Ishikawa (cell line): ENCODE results near the gene PLD6.

Experiments used
- TCF12 ChIP-seq: IDR thresholded peaks from 2 replicates; pipeline ENCODE4 v1.6.1; 2012; ENCODE audit warnings: low read depth
- TF ChIP-seq, protein P1 (sequence below): IDR thresholded peaks from 2 replicates; pipeline ENCODE4 v1.6.1; 2012

- TF ChIP-seq, protein P1, sequence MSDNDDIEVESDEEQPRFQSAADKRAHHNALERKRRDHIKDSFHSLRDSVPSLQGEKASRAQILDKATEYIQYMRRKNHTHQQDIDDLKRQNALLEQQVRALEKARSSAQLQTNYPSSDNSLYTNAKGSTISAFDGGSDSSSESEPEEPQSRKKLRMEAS = no peak
- no peak for TF ChIP-seq TCF12
Measured at GRCh38 chr17:17239832-17240231, 33.7 kb upstream of the PLD6 start.
